Measurements from ENCODE around the gene ANKHD1. TPM values are rescaled to one million over a fixed set of nuclear protein-coding genes. Genes with fewer than 3 reads are reported as not detected.

ANKHD1 gene
- total RNA-seq, 1 experiment from 2014 or later: 113 TPM

- TF ChIP-seq, protein P1, sequence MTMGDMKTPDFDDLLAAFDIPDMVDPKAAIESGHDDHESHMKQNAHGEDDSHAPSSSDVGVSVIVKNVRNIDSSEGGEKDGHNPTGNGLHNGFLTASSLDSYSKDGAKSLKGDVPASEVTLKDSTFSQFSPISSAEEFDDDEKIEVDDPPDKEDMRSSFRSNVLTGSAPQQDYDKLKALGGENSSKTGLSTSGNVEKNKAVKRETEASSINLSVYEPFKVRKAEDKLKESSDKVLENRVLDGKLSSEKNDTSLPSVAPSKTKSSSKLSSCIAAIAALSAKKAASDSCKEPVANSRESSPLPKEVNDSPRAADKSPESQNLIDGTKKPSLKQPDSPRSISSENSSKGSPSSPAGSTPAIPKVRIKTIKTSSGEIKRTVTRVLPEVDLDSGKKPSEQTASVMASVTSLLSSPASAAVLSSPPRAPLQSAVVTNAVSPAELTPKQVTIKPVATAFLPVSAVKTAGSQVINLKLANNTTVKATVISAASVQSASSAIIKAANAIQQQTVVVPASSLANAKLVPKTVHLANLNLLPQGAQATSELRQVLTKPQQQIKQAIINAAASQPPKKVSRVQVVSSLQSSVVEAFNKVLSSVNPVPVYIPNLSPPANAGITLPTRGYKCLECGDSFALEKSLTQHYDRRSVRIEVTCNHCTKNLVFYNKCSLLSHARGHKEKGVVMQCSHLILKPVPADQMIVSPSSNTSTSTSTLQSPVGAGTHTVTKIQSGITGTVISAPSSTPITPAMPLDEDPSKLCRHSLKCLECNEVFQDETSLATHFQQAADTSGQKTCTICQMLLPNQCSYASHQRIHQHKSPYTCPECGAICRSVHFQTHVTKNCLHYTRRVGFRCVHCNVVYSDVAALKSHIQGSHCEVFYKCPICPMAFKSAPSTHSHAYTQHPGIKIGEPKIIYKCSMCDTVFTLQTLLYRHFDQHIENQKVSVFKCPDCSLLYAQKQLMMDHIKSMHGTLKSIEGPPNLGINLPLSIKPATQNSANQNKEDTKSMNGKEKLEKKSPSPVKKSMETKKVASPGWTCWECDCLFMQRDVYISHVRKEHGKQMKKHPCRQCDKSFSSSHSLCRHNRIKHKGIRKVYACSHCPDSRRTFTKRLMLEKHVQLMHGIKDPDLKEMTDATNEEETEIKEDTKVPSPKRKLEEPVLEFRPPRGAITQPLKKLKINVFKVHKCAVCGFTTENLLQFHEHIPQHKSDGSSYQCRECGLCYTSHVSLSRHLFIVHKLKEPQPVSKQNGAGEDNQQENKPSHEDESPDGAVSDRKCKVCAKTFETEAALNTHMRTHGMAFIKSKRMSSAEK (CRISPR knock-in tag; IDR thresholded peaks at IDR 0.05; ENCODE audit: borderline replicate concordance): no peak
- TF ChIP-seq ETV6 (CRISPR knock-in tag; IDR thresholded peaks at IDR 0.05): no peak
- TF ChIP-seq, protein P2, sequence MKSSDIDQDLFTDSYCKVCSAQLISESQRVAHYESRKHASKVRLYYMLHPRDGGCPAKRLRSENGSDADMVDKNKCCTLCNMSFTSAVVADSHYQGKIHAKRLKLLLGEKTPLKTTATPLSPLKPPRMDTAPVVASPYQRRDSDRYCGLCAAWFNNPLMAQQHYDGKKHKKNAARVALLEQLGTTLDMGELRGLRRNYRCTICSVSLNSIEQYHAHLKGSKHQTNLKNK (CRISPR knock-in tag; IDR thresholded peaks at IDR 0.05): no peak
- TF ChIP-seq GRHL2 (CRISPR knock-in tag; IDR thresholded peaks at IDR 0.05; ENCODE audit: insufficient replicate concordance, severe bottlenecking): no peak
- no peak for TF ChIP-seq MLX (CRISPR knock-in tag; IDR thresholded peaks at IDR 0.05)
- TF ChIP-seq GABPB1 (CRISPR knock-in tag; IDR thresholded peaks at IDR 0.05): no peak
- TF ChIP-seq, protein P3, sequence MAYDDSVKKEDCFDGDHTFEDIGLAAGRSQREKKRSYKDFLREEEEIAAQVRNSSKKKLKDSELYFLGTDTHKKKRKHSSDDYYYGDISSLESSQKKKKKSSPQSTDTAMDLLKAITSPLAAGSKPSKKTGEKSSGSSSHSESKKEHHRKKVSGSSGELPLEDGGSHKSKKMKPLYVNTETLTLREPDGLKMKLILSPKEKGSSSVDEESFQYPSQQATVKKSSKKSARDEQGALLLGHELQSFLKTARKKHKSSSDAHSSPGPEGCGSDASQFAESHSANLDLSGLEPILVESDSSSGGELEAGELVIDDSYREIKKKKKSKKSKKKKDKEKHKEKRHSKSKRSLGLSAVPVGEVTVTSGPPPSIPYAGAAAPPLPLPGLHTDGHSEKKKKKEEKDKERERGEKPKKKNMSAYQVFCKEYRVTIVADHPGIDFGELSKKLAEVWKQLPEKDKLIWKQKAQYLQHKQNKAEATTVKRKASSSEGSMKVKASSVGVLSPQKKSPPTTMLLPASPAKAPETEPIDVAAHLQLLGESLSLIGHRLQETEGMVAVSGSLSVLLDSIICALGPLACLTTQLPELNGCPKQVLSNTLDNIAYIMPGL (CRISPR knock-in tag; IDR thresholded peaks at IDR 0.05): no peak
- no peak for TF ChIP-seq HMGA2 (CRISPR knock-in tag; IDR thresholded peaks at IDR 0.05)
- TF ChIP-seq ZNF317 (CRISPR knock-in tag; IDR thresholded peaks at IDR 0.05; ENCODE audit: borderline replicate concordance, low read depth): no peak
- TF ChIP-seq ESRRA (CRISPR knock-in tag; IDR thresholded peaks at IDR 0.05; ENCODE audit: borderline replicate concordance): no peak
Observed at GRCh38 chr5:140488914-140489313, 87.3 kb downstream of the ANKHD1 start (continued).

GRCh38 chr5:140497897-140498296 lies 96.3 kb downstream of the ANKHD1 start:
- TF ChIP-seq MYBL2 (CRISPR knock-in tag; IDR thresholded peaks at IDR 0.05) (no peak), ATF1 (CRISPR knock-in tag; IDR thresholded peaks at IDR 0.05) (no peak), ZNF396 (CRISPR knock-in tag; IDR thresholded peaks at IDR 0.05; ENCODE audit: borderline replicate concordance) (no peak), JUN (CRISPR knock-in tag; IDR thresholded peaks at IDR 0.05) (no peak), ZNF138 (CRISPR knock-in tag; conservative IDR thresholded peaks at IDR 0.05) (no peak), USF2 (CRISPR knock-in tag; IDR thresholded peaks at IDR 0.05) (no peak), NR1H2 (CRISPR knock-in tag; IDR thresholded peaks at IDR 0.05) (no peak), ZBTB43 (CRISPR knock-in tag; IDR thresholded peaks at IDR 0.05) (no peak), KAT7 (CRISPR knock-in tag; IDR thresholded peaks at IDR 0.05; ENCODE audit: borderline replicate concordance) (no peak), PRRX2 (CRISPR knock-in tag; IDR thresholded peaks at IDR 0.05) (no peak), ZBTB21 (CRISPR knock-in tag; IDR thresholded peaks at IDR 0.05; ENCODE audit: borderline replicate concordance) (no peak), TCF7 (CRISPR knock-in tag; IDR thresholded peaks at IDR 0.05; ENCODE audit: low read depth) (no peak), IRF2 (CRISPR knock-in tag; IDR thresholded peaks at IDR 0.05; ENCODE audit: borderline replicate concordance, low read depth) (no peak), NR3C1 (CRISPR knock-in tag; conservative IDR thresholded peaks at IDR 0.05; ENCODE audit: low read depth) (no peak)
- TF ChIP-seq, protein P4, sequence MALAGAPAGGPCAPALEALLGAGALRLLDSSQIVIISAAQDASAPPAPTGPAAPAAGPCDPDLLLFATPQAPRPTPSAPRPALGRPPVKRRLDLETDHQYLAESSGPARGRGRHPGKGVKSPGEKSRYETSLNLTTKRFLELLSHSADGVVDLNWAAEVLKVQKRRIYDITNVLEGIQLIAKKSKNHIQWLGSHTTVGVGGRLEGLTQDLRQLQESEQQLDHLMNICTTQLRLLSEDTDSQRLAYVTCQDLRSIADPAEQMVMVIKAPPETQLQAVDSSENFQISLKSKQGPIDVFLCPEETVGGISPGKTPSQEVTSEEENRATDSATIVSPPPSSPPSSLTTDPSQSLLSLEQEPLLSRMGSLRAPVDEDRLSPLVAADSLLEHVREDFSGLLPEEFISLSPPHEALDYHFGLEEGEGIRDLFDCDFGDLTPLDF (CRISPR knock-in tag; IDR thresholded peaks at IDR 0.05): no peak
- TF ChIP-seq, protein P5, sequence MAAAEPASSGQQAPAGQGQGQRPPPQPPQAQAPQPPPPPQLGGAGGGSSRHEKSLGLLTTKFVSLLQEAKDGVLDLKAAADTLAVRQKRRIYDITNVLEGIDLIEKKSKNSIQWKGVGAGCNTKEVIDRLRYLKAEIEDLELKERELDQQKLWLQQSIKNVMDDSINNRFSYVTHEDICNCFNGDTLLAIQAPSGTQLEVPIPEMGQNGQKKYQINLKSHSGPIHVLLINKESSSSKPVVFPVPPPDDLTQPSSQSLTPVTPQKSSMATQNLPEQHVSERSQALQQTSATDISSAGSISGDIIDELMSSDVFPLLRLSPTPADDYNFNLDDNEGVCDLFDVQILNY (CRISPR knock-in tag; IDR thresholded peaks at IDR 0.05): no peak
- POLR2A ChIA-PET: no interaction called here
- no peak for ATAC-seq

More at GRCh38 chr5:140497897-140498296, 96.3 kb downstream of the ANKHD1 start:
- Mint-ChIP-seq H3K9me3 (no peaks in the 10 kb centered on the region), H3K27ac (no peak overlapping the region), H3K4me3 (no peak overlapping the region), H3K36me3 (peaks cover 17% of the 10 kb centered on the region), H3K4me1 (no peaks in the 10 kb centered on the region), H3K27me3 (ENCODE audit: low read depth) (no peaks in the 10 kb centered on the region)
- DNase-seq (ENCODE audit: low spot score): no peak
- CTCF ChIA-PET: interaction anchor here (1.4 kb wide), 1 partner anchor 139 kb away, joined by 3 read pairs; no protein-coding TSS in a partner anchor
